GM19043 (cell line): ENCODE data around the gene DOCK1.

Source experiments
- ATAC-seq: cut with Tn5 transposase; IDR thresholded peaks from one replicate; pipeline ENCODE4 v1.9.1; 2021; ENCODE audit warnings: low read depth; ENCODE audit not compliant: unreplicated experiment

The DOCK1 gene

DNA sequence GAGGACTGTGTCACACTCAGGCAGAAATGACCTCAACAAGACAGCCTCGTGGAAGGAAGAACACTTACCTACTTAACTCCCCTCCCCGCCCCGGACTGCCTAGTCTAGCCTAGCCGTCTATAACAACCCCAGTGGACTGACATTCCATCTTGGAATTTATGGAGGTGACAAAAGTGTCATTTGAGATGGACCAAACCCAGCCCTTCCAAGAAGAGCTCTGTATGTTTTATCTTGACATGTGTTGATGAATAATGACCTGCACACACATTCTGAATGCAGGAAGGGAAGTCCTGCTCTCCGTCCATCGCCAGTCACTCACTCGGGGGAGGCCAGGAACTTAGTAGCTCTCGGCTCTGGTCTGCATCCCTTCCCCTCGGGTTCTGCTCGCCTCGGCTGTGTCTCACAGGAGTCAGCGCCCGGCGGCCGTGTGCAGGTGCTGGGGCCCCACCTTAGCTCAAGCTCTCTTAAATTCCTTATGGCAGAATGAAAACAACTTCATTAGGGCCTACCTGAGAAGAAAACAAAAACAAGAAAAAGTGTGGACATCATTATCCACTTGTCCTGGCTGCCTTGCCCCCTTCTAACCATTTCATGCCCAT, 503.0 kb downstream of the DOCK1 start:
- no peak for ATAC-seq

DNA sequence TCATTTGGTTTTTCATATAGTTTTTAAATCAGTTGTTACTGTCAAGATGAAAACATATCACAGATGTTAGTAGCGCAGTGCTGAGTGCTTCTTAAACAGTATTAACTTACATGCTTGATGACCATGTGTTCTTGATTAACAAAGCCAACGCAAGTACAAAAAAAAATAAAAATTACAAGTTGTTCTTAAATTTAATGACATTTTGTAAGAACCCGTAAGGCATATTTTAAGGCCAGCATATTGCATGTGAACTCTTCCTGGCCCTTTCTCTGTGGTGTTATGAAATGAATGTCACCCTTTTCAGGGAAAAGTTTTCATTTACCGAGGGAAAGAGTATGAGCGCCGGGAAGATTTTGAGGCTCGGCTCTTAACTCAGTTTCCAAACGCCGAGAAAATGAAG, 503.5 kb downstream of the DOCK1 start:
- ATAC-seq: no peak

DNA sequence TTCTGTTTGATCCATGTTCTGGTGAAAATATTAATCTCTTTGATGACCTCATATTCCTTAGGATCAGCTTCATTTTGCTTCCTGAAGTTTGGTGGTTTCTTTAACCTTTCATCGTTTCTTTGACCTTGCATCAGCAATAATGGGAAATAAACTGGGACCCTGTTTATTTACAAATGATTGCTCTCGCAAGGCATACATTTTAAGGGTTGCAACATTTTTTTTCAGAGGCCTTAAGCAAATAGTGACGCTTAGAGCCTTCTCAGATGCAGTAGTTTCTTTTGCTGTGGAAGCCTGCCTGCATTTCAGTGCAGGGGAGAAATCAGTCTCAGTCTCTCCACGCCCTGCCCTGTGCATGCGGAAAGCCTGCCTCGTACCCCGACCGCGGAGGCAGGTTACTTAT, 504.8 kb downstream of the DOCK1 start:
- ATAC-seq: no peak

DNA sequence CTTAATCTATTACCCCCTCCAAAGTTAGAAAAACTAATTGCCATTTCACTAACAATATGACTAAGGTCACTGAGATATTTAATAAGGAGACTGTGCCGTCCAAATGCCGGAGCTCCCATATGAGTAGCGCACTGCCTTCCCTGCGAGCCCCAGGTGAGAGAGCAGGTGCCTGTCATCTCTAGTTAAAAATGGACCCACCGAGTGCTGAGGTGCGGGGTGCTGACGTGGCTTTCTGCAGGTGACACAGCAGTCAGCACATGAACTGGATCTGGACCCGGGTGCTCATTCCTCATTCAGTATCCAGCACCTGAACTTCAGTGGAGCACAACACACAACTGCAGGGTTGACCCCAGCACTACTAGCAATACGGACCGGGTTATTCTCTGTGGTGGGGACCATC, 505.8 kb downstream of the DOCK1 start:
- no peak for ATAC-seq

DNA sequence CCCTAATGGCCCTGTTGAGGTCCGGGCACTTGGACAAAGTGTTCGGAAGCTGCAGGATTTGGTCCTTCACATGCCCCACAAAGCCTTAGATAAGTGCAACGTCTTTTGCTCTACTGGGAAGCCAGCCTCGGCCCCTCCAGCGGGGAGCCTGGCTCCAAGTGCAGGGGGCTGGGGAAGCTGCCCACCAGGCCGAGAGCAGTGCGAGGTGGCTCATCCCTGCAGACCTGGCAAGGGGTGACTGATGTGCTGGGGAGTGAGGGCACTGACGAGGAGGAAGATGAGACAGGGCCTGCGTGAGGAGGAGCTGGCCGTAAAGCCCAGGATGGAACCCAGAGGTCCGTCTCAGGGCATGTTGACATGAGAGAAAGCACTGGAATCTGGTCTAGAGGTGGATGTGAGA, 508.1 kb downstream of the DOCK1 start:
- no peak for ATAC-seq

DNA sequence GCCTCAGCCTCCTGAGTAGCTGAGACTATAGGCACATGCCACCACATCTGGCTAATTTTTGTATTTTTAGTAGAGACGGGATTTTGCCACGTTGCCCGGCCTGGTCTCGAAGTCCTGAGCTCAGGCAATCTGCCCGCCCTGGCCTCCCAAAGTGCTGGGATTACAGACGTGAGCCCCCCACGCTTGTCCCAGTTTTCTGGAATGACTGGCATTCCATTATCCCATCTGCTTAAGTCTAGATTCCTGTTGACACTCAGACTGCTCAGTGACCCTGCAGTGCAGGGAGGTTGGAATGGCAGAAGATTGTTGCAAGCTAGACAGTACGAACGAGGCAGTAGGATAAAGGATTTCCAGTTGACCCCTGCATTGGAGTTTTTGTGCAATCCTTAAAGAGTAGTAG, 508.8 kb downstream of the DOCK1 start:
- no peak for ATAC-seq

DNA sequence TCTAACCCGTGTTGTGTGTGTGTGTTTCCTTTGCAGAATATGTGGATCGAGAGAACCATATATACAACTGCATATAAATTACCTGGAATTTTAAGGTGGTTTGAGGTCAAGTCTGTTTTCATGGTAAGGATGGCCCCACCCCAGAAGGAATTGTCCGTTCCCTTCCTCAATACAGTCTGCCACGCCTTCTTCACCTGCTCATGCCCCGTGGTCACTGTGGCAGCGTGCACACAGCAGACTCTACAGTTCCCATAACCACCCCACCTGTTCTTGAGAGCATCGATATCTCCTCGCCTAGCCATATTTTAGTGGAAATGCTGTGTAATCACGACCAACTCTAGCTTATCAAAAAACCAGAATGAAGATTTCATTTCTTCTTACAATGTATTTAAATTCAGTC, 509.9 kb downstream of the DOCK1 start:
- ATAC-seq: no peak

DNA sequence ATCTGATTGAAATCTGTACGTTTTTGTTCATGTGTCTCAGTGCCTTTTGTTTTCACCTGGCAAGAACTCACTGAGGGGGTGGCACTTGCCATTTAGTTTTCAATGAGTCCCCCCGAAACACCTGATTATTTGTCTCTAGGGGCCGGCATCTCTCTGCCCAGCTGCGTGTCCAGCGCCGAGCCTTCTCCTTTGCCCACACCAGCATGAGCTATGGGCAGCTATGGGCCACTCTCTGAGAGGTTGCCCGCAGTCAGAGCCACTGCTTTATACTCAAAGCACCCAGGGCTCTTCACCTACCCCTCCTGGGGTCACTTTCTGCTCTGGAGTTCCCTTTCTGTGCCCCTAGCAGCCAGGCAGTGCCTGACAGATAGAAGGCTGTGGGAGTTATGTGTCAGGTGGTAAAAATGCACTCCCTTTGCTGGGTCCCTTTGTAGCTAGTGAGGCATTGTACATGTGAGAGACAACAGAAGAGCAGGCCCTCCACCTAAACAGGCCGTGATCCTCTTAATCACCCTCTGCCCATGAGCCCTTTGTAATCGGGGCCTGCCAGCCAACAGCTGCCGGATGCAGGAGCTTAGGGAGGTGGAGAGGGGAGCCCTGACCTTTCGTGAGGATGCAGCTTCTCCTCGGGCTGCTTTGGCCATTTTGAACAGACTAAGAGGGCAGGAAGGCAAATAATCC, 510.8 kb downstream of the DOCK1 start:
- ATAC-seq: no peak

DNA sequence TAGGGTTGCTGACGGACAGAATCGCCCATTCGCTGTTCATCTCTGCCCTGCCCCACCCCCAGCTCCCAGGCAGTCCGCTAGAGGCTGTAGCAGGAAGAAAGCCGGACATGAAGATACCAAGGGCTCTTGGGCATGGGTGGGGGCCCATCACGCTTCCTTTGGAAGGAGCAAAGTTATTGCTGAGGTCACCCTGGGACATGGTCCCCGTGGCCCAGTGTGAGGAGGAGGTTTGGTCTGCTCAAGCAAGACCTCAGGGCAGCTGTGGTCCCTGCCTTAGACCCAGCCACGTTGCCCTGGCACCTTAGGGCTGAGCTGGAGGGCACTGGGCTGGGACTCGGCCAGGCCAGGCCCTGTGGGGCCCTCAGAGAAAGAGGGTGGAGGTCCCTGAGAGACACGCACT, 511.8 kb downstream of the DOCK1 start:
- no peak for ATAC-seq

DNA sequence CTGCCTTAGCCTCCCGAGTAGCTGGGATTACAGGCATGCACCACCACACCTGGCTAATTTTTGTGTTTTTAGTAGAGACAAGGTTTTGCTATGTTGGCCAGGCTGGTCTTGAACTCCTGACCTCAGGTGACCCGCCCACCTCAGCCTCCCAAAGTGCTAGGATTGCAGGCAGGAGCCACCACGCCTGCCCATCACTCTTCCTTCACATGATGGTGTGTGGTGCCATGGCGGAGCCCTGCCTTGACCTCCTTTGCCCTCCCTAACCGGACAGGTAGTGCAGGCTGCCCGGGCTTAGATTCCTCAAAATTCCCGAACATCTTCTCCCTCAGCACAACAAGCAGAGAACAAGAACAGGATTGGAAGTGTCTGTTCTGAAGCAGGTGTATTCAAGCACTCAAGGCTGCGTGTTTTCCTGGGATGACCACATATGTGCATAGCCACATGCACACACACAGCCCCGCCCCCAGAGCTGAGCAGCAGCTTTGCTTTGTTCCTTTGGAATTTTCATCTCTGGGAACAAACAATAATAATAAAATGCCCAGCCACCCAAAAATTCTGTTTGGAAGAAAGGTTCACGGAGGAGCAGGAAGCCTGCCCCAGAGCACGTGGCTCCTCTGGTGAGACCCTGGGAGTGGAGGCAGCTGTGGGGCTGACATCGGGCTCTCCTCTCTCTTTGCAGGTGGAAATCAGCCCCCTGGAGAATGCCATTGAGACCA, 512.6 kb downstream of the DOCK1 start:
- ATAC-seq: no peak

DNA sequence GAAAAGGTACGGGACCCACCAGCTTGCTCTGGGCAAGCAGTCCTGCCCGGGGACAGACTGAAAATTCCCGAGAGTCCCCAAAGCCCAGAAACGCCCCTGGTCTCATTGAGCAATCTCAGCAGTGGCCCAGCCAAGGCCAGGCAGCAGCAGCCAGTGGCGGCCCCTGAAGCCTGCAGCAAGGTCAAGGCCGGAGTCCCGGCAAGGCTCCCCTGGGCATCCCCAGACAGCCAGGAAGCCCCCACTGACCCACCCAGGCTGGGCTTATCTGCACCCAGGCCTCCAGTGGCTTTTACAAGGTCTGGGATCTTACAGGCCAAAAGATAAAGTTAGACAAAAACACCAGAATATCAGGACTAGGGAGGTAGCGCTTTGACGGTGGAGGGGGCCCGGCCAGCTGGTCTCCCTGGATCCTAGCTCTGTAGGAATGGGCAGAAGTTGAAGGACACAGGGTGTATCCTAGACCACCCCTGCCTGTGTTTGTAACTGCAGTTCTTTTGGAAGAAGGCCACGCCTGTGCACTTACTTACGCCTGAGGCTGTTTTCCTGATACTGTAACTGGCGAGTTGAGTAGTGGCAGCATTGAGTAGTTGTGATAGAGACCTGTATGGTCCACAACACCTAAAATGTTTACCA, 513.4 kb downstream of the DOCK1 start:
- ATAC-seq: no peak

DNA sequence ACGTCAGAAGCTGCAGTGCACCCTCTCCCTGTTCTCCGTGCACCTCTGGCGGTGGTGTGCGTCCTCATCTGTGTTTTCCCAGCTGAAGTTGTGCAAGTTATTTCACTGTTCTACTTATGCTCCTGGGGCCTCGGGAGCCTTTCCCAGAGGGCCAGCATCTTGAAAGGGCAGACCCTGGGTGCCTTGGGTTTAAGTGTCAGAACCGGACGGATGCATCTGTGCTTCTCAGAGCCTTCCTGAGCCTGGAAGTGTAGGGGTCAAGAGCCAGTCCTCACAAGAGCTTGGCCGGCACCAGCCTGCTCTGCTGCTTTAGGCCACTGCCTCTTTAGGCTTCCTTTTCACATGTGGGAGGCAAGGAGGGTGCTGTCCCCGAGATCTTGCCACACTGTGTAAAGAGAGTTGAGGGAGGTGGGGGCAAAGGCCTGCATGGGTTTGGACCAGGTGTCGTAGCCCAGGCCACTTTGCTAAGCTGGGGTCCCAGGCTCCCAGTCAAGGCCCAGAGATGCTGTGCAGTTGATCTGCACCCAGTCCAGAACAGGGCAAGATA, 515.0 kb downstream of the DOCK1 start:
- ATAC-seq: no peak

DNA sequence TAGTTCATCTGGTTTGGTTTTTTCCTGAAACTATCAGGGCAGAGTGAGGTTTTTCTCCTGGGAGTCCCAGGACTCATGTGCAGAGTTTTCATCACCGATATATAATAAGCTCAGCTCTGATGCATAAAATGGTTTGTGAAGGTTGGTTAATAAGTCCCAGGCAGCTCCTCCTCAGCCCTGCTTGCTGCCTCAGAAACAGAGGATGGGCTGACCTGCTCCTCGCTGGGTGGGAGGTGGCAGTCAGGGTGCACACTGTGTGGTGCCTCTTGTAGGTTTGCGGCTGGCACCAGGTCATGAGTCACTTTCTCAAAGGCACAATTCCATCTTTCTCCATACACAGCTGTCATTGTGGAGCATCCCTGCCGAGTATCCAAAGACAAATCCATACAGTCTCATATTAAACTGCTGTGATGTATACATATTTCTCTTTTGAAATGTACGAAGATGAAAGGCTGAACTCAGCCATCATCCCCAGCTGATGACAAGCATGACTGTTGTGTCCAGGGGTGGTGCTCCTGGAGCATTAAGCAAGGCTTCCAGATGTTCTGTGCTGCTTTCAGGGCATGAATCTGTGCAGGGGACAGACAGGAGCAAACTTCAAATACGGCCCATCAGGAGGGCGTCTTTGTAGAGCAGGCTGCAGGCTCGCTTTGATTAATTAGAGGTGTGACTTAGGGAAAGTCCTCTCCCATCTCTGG, 518.1 kb downstream of the DOCK1 start:
- ATAC-seq: no peak

DNA sequence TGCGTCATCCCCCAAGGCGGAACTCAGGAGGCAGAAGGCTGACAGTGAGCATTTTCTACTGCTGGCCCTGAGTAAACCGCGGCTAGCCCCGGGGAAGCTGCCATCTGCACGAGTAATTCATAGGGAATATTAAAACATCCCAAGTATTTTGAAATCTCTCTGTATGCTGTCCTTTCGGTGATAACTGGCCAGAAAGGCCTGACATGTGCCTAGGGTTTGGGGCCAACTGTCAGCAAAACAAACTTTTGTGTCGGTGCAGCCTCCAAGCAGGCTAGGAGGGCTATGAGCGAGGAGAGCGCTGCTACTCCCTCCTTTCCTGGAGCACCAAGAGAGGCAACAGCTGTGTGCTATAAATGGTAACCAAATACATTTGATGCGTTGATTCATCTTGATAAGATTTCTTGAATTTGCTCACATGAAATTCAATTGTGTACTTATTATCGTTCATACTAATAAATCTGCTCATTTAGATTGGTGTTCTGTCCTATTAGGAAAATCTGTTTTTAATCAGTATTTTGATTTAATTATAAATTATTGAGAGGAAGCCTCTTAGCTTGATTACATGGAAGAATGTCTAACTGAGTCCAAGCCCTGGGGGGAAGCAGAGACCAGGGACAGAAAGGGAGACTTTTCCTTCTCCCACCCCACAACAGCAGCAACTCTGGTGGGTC, 519.5 kb downstream of the DOCK1 start:
- ATAC-seq: no peak

DNA sequence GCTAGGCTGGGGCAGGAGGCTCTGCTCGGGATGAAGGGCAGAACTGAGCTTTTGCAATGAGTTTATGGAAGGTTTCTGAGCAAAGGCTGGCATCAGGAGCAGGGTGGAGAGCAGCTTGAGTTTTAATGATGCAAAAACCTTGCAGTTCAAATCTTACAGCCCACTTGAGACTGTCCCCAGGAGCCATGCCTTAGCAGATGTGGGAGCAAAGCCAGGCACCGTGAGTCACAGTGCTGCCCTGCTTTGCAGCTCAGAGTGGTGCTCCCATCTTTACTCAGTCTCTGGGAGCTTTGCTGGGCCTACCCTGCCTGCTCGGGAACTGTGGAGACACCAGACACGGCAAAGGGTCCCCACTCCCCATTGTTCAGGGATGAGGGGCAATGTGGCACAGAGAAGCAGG, 521.5 kb downstream of the DOCK1 start:
- no peak for ATAC-seq

DNA sequence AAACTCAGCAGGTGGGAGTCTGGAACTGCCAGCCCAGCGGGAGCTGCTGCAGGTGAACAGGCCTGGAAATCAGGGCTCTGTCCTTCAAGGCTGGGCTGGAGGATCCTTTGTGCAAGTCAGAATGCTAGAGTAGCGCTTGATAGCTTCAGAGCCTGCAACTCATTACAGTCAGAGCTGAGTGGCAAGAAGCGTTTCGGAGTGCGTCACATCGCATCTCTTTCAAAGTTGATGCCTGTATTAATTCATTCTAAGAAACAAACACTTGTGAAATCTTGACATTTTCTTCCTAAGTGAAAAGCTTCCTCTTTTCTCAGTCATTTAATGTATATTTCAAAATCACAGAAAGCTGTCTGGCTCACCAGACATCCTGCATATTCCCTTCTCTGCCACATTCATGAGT, 522.7 kb downstream of the DOCK1 start:
- no peak for ATAC-seq

DNA sequence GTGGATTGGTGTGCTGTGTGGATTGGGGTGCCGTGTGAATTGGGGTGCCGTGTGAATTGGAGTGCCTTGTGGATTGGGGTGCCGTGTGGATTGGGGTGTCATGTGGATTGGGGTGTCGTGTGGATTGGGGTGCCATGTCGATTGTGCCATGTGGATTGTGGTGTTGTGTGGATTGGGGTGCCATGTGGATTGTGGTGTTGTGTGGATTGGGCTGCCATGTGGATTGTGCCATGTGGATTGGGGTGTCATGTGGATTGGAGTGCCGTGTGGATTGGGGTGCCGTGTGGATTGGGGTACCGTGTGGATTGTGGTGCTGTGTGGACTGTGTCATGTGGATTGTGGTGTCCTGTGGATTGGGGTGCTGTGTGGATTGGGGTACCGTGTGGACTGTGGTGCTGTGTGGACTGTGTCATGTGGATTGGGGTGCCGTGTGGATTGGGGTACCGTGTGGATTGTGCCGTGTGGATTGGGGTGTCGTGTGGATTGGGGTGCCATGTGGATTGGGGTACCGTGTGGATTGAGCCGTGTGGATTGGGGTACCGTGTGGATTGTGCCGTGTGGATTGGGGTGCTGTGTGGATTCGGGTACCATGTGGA, 523.3 kb downstream of the DOCK1 start:
- ATAC-seq: no peak

DNA sequence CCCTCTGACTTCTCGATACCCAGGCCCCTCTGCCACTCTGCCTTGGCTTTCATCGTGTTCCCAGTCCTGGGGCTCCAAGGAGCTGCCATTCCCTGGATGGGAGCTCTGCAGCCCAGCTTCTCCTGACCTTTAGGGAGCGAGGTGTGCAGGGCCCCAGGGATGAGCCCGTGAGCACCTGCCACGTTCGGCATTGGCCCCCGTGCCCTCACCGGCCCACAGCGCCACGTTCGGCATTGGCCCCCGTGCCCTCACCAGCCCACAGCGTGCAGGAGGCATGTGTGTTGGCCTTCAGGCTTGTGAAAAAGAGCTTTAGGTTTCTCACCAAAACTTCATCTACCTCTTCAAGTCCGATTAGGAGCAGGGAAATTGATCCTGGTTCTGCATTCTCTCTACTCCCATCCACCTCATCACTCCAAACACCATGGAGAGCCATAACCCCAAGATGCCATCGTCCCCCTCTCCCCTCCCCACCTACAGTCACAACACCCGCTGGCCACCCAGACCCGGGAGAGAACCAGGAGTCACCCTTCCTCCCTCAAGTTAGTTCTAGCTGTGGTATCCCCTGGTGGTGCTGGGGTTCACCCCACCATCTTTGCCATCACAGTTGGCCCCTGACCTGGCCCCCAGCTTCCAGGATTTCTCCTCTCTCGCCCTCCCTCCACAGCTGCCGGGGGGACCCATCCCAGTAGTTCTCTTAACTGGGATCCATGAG, 524.5 kb downstream of the DOCK1 start:
- no peak for ATAC-seq

DNA sequence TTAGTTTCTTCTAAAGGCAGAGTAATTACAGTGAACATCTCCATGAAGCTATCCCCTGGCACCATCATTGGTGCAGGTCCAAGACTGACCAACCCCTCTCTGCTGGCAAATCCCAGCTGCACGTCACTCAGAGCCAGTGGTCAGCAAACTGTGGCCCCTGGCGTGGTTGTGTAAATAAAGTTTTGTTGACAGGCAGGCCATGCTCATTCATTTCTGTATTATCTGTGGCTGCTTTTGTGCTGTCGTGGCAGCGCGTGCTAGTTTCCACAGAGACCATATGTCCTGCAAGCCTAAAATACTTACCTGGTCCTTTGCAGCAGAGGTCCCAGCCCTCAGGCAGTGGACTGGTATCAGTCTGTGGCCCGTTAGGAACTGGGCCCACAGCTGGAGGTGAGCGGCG, 526.3 kb downstream of the DOCK1 start:
- ATAC-seq: no peak
